Left cardiac atrium (tissue), 4 donors: ENCODE measurements around the gene GEN1. TPM values are rescaled to one million over a fixed set of nuclear protein-coding genes. Genes with fewer than 3 reads are reported as not detected.

Experiments
- ATAC-seq, 2 donors: fragments of 200-7000 bp; cut with Tn5 transposase; one replicate each; pipeline ENCODE4 v1.9.1; 2020; ENCODE audit warnings: mild to moderate bottlenecking in 2 of 2, moderate library complexity in 2 of 2
- DNase-seq: peaks from one replicate; pipeline ENCODE4 v3.0.0-alpha.2; 2020
- intact Hi-C, 2 donors: fragments of 100-400 bp; cut with DNase I; formaldehyde crosslinking; loops; one replicate each; pipeline versions ENCODE4 v1.14.1 to v1.15.1; 2022 to 2023
- long read RNA-seq: library from polyadenylated mRNA; unstranded; transcript quantifications from one replicate; pipeline ENCODE4 v2.0.0, GENCODE V29; 2021
- total RNA-seq, 2 donors: library from RNA; stranded (reverse); fragmentation: NEBNext Ultra II Directional; extraction: Animal tissue kit (Norgen Biotek cat#: 25700); gene quantifications; one replicate each; pipeline ENCODE4 v1.2.1, GENCODE V29; 2021
- donor health status: DM: no; HTN: yes; CAD: no.
- donor health status: DM: no; HTN: yes; CAD: no; lungs with severe emphysema.
- donor health status: DM: yes; HTN: yes; CAD: no.
- donor health status: Dilated cardiomyopathy.

The GEN1 gene
- 1 to 10 TPM; 3.0 TPM for total RNA-seq
- long read RNA-seq, full-length matches to known transcripts, result 1 of 2 reads
- long read RNA-seq, partial matches to known transcripts, result 0 of 2 reads
- long read RNA-seq, other reads (novel, unspliced or antisense), result 1 of 2 reads

- intact Hi-C loops, result loop anchor here in 1 of 2 donors (5.0 kb wide), 1 partner anchor 73 kb away; no protein-coding TSS in a partner anchor
- DNase-seq (peak; percentile 90), ATAC-seq (peak; percentile 97 to 98)
Observed at GRCh38 chr2:17753803-17754663, at the start of gene GEN1, which contains the start of gene SMC6. TSS of gene GEN1 (plus strand) at chr2:17754138. CDS start at chr2:17759944, 5,806 bp downstream. TSS of gene SMC6 (minus strand) at chr2:17753810. CDS start at chr2:17745946, 7,864 bp downstream.

GRCh38 chr2:17706845-17707244 lies 47.1 kb upstream of the GEN1 start:
- intact Hi-C loops, result no loop called here
- ATAC-seq, result no peak
- no peak for DNase-seq

- intact Hi-C loops, result no loop called here
- DNase-seq (no peak), ATAC-seq (no peak)
Observed at GRCh38 chr2:17708501-17708900, 45.4 kb upstream of the GEN1 start.

- ATAC-seq, result peak; percentile 15 to 64
- intact Hi-C loops, result no loop called here
- DNase-seq, result peak; percentile 20
Observed at GRCh38 chr2:17709897-17710296, 44.0 kb upstream of the GEN1 start.

- DNase-seq (no peak), ATAC-seq (no peak)
- intact Hi-C loops, result no loop called here
Observed at GRCh38 chr2:17710547-17711248, 43.2 kb upstream of the GEN1 start.

- intact Hi-C loops, result no loop called here
- DNase-seq, result no peak
Observed at GRCh38 chr2:17713291-17713690, 40.6 kb upstream of the GEN1 start.

GRCh38 chr2:17717666-17718065 lies 36.3 kb upstream of the GEN1 start:
- intact Hi-C loops, result no loop called here
- DNase-seq, result no peak
- ATAC-seq, result no peak

More at GRCh38 chr2:17713291-17713690, 40.6 kb upstream of the GEN1 start:
- ATAC-seq, result peak in 1 of 2 donors; percentile 25

- DNase-seq, result no peak
- no peak for ATAC-seq
- intact Hi-C loops, result no loop called here
Observed at GRCh38 chr2:17718689-17719088, 35.2 kb upstream of the GEN1 start.

- intact Hi-C loops, result loop anchor here (5.0 to 10.0 kb wide), 2 partner anchors 105 to 108 kb away; no protein-coding TSS in a partner anchor
- ATAC-seq (no peak), DNase-seq (no peak)
Observed at GRCh38 chr2:17719562-17720371, 34.2 kb upstream of the GEN1 start.

- ATAC-seq (no peak), DNase-seq (no peak)
- intact Hi-C loops, result loop anchor here in 1 of 2 donors (10.0 kb wide), 1 partner anchor 97 kb away; no protein-coding TSS in a partner anchor
Observed at GRCh38 chr2:17728210-17728609, 25.7 kb upstream of the GEN1 start.

- no peak for DNase-seq
- intact Hi-C loops, result loop anchor here in 1 of 2 donors (10.0 kb wide), 1 partner anchor 95 kb away; no protein-coding TSS in a partner anchor
- ATAC-seq, result no peak
Observed at GRCh38 chr2:17729880-17730279, 24.1 kb upstream of the GEN1 start.

- DNase-seq, result no peak
- intact Hi-C loops, result no loop called here
- no peak for ATAC-seq
Observed at GRCh38 chr2:17733599-17733998, 20.3 kb upstream of the GEN1 start.

GRCh38 chr2:17735864-17736263 lies 18.1 kb upstream of the GEN1 start:
- no peak for ATAC-seq
- intact Hi-C loops, result no loop called here
- no peak for DNase-seq

- intact Hi-C loops, result no loop called here
- no peak for ATAC-seq
- no peak for DNase-seq
Observed at GRCh38 chr2:17736989-17737388, 16.9 kb upstream of the GEN1 start.

- no peak for DNase-seq
- ATAC-seq, result peak in 1 of 2 donors; percentile 27
- intact Hi-C loops, result no loop called here
Observed at GRCh38 chr2:17740203-17740602, 13.7 kb upstream of the GEN1 start.

- intact Hi-C loops, result no loop called here
- no peak for DNase-seq
- no peak for ATAC-seq
Observed at GRCh38 chr2:17747684-17748452, 6.1 kb upstream of the GEN1 start.

- ATAC-seq (no peak), DNase-seq (no peak)
- intact Hi-C loops, result no loop called here
Observed at GRCh38 chr2:17748745-17749144, 5.2 kb upstream of the GEN1 start.
